Smooth muscle cell (in vitro differentiated cells): ENCODE results near the gene LDLRAD4. TPM values are rescaled to one million over a fixed set of nuclear protein-coding genes. Genes with fewer than 3 reads are reported as not detected.
"Not testable (repeated sequence)": the region's sequence is repeated elsewhere in the genome, so short reads cannot be mapped to it uniquely, and the experiment has no call there.

Source experiments
- DNase-seq: peaks from one replicate; lab custom pipeline; 2025; ENCODE audit not compliant: unreplicated experiment; lab: John Stamatoyannopoulos, UW
- H2AFZ ChIP-seq: fragments of 200-600 bp; sonication (generic); 2 replicates; pipeline ENCODE4 v1.6.0; 2016; ENCODE audit warnings: antibody characterized with exemption, low read depth, mild to moderate bottlenecking
- H3F3A ChIP-seq: fragments of 200-600 bp; sonication (generic); 2 replicates; pipeline ENCODE4 v1.6.0; 2017; ENCODE audit warnings: antibody characterized with exemption, low read depth
- H3K27ac ChIP-seq: fragments of 200-600 bp; sonication (generic); 2 replicates; pipeline ENCODE4 v1.5.1; 2016; ENCODE audit warnings: low read depth, mild to moderate bottlenecking
- H3K27me3 ChIP-seq: fragments of 200-600 bp; sonication (generic); 2 replicates; pipeline ENCODE4 v1.6.1; 2016; ENCODE audit warnings: low read depth, mild to moderate bottlenecking
- H3K36me3 ChIP-seq: fragments of 200-600 bp; sonication (generic); 2 replicates; pipeline ENCODE4 v1.5.1; 2016; ENCODE audit warnings: low read depth
- H3K4me1 ChIP-seq: fragments of 200-600 bp; sonication (generic); 2 replicates; pipeline ENCODE4 v1.5.1; 2016; ENCODE audit warnings: low read depth
- H3K4me2 ChIP-seq: fragments of 200-600 bp; sonication (generic); 2 replicates; pipeline ENCODE4 v1.6.0; 2016; ENCODE audit warnings: mild to moderate bottlenecking
- H3K4me3 ChIP-seq: fragments of 200-600 bp; sonication (generic); 2 replicates; pipeline ENCODE4 v1.5.1; 2016; ENCODE audit warnings: mild to moderate bottlenecking
- H3K79me2 ChIP-seq: fragments of 200-600 bp; sonication (generic); 2 replicates; pipeline ENCODE4 v1.6.0; 2016; ENCODE audit warnings: low read depth, mild to moderate bottlenecking
- H3K9ac ChIP-seq: fragments of 200-600 bp; sonication (generic); 2 replicates; pipeline ENCODE4 v1.6.0; 2016; ENCODE audit warnings: low read depth
- H3K9me3 ChIP-seq: fragments of 200-600 bp; sonication (generic); replicated peaks from 2 replicates; pipeline ENCODE4 v1.5.1; 2016; ENCODE audit warnings: low read depth
- H4K20me1 ChIP-seq: fragments of 200-600 bp; sonication (generic); 2 replicates; pipeline ENCODE4 v1.6.0; 2016; ENCODE audit warnings: low read depth
- WGBS: methylation state at CpG from one replicate; pipeline ENCODE4 v1.1.7; 2016; ENCODE audit warnings: low lambda C conversion rate; 5-methylcytosine and 5-hydroxymethylcytosine counted together
- polyA plus RNA-seq: library from polyadenylated mRNA; unstranded; fragments of >200 nt; fragmentation: Nextera tagmentation; extraction: Ambion mirVana; gene quantifications from 2 replicates; pipeline ENCODE4 v1.2.1, GENCODE V29; 2016
- total RNA-seq: library from RNA; depleted of rRNA; stranded (reverse); fragments of >200 nt; gene quantifications from 2 replicates; pipeline ENCODE4 v1.2.3, GENCODE V29; 2014
- TF ChIP-seq, protein P1 (sequence below): fragments of 200-600 bp; sonication (generic); IDR thresholded peaks from 2 replicates; pipeline ENCODE4 v1.5.1; 2017; ENCODE audit warnings: borderline replicate concordance, mild to moderate bottlenecking, antibody characterized with exemption; ENCODE audit not compliant: insufficient read depth, poor library complexity, severe bottlenecking

LDLRAD4 gene
- total and polyA plus RNA-seq, 2 experiments from 2014 or later, result 36.2 to 48.3 TPM

- no peaks in the 10 kb centered on the region for H3K27me3 ChIP-seq
- peaks cover 5% of the 10 kb centered on the region for H3K79me2 ChIP-seq
- TF ChIP-seq, protein P1, sequence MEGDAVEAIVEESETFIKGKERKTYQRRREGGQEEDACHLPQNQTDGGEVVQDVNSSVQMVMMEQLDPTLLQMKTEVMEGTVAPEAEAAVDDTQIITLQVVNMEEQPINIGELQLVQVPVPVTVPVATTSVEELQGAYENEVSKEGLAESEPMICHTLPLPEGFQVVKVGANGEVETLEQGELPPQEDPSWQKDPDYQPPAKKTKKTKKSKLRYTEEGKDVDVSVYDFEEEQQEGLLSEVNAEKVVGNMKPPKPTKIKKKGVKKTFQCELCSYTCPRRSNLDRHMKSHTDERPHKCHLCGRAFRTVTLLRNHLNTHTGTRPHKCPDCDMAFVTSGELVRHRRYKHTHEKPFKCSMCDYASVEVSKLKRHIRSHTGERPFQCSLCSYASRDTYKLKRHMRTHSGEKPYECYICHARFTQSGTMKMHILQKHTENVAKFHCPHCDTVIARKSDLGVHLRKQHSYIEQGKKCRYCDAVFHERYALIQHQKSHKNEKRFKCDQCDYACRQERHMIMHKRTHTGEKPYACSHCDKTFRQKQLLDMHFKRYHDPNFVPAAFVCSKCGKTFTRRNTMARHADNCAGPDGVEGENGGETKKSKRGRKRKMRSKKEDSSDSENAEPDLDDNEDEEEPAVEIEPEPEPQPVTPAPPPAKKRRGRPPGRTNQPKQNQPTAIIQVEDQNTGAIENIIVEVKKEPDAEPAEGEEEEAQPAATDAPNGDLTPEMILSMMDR, result no peak
- H3K27ac ChIP-seq, result peak overlapping the region; percentile 77
- WGBS, result 21% methylated on average over 6 of the region's 6 CpGs
- H3K4me2 ChIP-seq, result peak overlapping the region; percentile 35
- H3K4me1 ChIP-seq, result peaks cover 18% of the 10 kb centered on the region
- no peak overlapping the region for H2AFZ ChIP-seq
- H3K9ac ChIP-seq, result peak overlapping the region; percentile 15
- DNase-seq, result no peak
- no peaks in the 10 kb centered on the region for H3K36me3 ChIP-seq
- no peaks in the 10 kb centered on the region for H3K9me3 ChIP-seq
- peaks cover 8% of the 10 kb centered on the region for H3F3A ChIP-seq
- no peak overlapping the region for H3K4me3 ChIP-seq
- H4K20me1 ChIP-seq, result peaks cover 4% of the 10 kb centered on the region
These were observed 256.5 kb downstream of the LDLRAD4 start for GRCh38 chr18:13474907-13475545.

GRCh38 chr18:13476312-13476711 is 257.8 kb downstream of the LDLRAD4 start:
- not testable (repeated sequence) for H3K79me2 ChIP-seq, H2AFZ ChIP-seq, DNase-seq, H3F3A ChIP-seq, H3K27ac ChIP-seq, H3K4me2 ChIP-seq, H3K27me3 ChIP-seq, H3K9ac ChIP-seq, H4K20me1 ChIP-seq, H3K4me3 ChIP-seq, H3K9me3 ChIP-seq, H3K36me3 ChIP-seq
- H3K4me1 ChIP-seq, result peaks cover 18% of the 10 kb centered on the region
- 83% methylated on average over 4 of the region's 4 CpGs for WGBS

DNA sequence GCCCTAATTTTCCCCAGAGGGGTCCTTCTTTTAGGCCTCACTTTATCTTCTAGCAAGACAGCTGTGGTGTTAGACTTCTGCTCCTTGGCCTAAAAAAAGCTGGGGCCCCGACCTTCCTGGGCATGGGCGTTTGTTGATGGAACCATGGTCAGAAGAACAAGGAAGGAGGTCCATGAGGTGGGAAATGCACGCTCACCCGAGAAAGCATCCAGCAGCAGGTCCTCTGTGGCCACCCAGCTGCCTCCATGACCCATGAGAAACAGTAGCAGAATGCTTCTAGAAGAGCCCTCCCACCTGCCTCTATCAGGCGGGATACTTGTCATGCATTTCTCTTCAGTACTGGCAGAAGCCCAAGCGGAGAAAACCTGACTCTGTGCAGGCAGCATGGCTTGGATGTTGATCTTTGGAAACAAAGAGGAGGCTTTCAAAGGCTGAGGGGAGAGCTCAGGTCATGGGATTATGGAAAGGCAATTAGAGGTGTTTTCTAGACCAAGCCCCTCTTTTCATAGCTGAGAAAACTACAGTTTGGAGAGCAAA is 258.7 kb downstream of the LDLRAD4 start:
- no peak overlapping the region for H3K27ac ChIP-seq
- no peaks in the 10 kb centered on the region for H3K9me3 ChIP-seq
- no peak overlapping the region for H3K4me3 ChIP-seq
- H3K36me3 ChIP-seq, result no peaks in the 10 kb centered on the region
- DNase-seq, result no peak
- H3F3A ChIP-seq, result peaks cover 6% of the 10 kb centered on the region
- H3K4me2 ChIP-seq, result no peak overlapping the region
- H3K79me2 ChIP-seq, result peaks cover 5% of the 10 kb centered on the region
- H4K20me1 ChIP-seq, result peaks cover 4% of the 10 kb centered on the region
- no peak overlapping the region for H2AFZ ChIP-seq
- peaks cover 11% of the 10 kb centered on the region for H3K4me1 ChIP-seq
- TF ChIP-seq, protein P1, result no peak
- WGBS, result 79% methylated on average over 6 of the region's 6 CpGs
- no peak overlapping the region for H3K9ac ChIP-seq
- H3K27me3 ChIP-seq, result no peaks in the 10 kb centered on the region

GRCh38 chr18:13480571-13481255 is 262.2 kb downstream of the LDLRAD4 start:
- Histone ChIP-seq H2AFZ (no peak overlapping the region), H3K9me3 (no peaks in the 10 kb centered on the region), H3K4me3 (no peak overlapping the region), H3K9ac (no peak overlapping the region), H3K36me3 (no peaks in the 10 kb centered on the region), H4K20me1 (no peaks in the 10 kb centered on the region), H3K4me2 (no peak overlapping the region), H3F3A (no peaks in the 10 kb centered on the region), H3K27ac (no peak overlapping the region), H3K79me2 (peaks cover 2% of the 10 kb centered on the region), H3K27me3 (no peaks in the 10 kb centered on the region), H3K4me1 (no peaks in the 10 kb centered on the region)
- 78% methylated on average over 11 of the region's 11 CpGs for WGBS
- TF ChIP-seq, protein P1, result no peak
- DNase-seq, result no peak
